H54 (cell line): ENCODE measurements around the gene TNF.
A peak's percentile ranks its signal among the peaks of the same experiment; 100 is the strongest.

Source experiments
- DNase-seq: peaks from one replicate; pipeline ENCODE4 v3.0.0; 2011; ENCODE audit warnings: low spot score, mixed read lengths; ENCODE audit not compliant: insufficient read length
- FAIRE-seq: peaks from 3 replicates; lab custom pipeline; 2011; peaks lifted over from hg19 to GRCh38; lab: Jason Lieb, UNC
- POLR2A ChIP-seq: IDR thresholded peaks from 2 replicates; pipeline ENCODE4 v1.6.1; 2011; ENCODE audit warnings: low read depth, mild to moderate bottlenecking, low read length

Gene TNF

DNA sequence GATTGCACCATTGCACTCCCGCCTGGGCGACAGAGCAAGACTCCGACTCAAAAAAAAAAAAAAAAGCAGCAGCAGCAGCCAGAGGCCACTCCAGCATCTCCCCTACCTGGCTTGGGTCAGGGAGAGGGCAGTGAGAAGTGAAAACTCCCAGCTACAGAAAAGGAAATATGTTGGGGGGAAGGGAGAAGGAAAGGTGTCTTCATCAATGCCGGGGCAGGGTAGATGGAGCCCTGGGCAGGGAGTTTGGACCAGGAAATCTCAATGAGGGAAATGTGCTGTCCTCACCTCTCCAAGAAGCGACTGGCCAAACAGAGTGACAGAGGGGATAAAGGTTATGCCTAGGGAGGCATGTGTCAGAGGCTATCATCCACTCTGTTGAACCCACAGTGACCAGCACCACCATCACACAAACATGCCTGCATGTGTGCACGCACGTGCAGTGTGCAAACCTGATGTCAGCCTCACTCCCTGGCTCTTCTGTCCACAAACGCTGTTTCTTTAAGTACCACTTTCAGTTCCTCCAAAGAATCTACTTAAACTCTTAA, 38.8 kb downstream of the TNF start:
- FAIRE-seq: no peak
- no peak for DNase-seq
- TF ChIP-seq POLR2A: no peak

DNA sequence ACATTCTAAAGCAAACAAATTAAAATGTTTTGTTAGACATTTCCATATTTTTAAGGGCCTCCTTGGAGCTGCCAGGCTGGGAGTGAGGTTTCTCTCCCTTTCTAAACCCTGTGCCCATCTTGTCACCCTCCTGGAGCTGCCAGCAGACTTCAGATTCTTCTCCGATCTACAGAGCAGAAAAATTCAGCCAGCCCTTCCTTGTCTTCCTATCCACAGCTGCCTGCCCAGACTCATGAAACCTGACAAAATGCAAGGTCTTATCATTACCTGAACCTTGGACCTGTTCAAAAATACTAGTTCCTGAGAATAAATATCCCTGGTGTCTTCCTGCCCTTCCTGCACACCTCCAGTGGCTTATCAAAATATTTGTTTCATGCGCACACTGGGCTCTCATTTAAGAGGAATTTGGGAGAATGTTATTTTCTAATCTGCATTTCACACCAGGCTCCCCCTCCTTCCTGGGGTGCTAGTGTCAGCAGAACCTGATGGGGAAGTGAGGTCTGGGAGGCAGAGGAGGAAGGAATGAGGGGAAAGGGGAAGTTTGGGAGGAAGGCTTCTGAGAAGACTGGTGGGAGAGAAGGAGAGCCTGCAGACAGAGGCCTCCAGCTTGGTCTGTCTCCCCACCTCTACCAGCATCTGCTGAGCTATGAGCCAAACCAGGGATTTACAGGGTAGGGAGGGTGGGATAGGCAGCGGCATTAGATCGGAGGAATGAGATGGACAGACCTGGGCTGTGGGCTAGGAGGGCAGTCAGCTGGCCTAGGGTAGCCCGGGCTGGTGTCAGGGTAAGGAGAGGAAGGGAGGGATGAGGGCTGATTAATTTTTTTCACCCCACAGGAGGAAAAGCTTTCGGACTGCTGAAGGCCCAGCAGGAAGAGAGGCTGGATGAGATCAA, 39.6 kb downstream of the TNF start, which contains the start of gene AIF1:
AIF1 (plus strand) TSS at position 551 of the 895 bp plus-strand sequence; CDS start at position 647, 96 bp downstream.
- TF ChIP-seq POLR2A: no peak
- DNase-seq (no peak), FAIRE-seq (no peak)

DNA sequence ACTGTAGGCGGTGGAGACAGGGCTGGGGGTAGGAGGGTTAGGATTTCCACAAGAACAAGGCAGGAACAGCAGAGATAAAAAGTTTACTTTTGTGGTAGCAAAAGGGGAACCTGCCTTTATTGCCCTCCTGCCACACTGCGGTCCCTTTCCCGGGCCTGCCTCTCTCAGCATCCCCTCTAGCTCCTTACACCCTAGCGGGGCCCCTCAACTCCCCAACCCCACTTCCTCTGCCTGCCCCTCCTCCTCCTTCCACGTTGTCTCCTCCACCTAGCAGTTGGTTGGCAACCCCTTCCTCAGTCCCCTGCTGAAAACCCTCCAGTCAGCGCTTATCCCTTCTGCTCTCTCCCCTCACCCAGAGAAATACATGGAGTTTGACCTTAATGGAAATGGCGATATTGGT, 40.4 kb downstream of the TNF start:
- no peak for FAIRE-seq
- TF ChIP-seq POLR2A: no peak
- DNase-seq: no peak

DNA sequence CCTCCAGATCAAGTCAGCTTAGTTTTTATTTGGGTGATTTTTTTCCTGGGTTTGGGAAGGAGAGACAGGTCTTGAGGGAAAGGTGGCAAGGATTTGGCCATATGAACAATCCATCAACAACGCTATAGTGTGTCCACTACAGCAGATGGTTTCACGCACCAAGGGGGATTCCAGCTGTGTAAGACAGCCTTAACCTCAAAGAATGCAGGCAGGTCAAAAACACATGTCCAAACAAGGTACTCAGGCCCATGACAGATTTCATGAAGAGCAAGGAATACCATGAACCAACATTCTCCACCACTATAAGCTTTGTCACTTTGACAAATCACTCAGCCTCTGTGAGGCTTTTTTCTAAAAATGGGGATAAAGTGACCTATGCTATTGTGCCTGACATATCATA, 41.6 kb downstream of the TNF start:
- FAIRE-seq (no peak), DNase-seq (no peak)
- TF ChIP-seq POLR2A: no peak

DNA sequence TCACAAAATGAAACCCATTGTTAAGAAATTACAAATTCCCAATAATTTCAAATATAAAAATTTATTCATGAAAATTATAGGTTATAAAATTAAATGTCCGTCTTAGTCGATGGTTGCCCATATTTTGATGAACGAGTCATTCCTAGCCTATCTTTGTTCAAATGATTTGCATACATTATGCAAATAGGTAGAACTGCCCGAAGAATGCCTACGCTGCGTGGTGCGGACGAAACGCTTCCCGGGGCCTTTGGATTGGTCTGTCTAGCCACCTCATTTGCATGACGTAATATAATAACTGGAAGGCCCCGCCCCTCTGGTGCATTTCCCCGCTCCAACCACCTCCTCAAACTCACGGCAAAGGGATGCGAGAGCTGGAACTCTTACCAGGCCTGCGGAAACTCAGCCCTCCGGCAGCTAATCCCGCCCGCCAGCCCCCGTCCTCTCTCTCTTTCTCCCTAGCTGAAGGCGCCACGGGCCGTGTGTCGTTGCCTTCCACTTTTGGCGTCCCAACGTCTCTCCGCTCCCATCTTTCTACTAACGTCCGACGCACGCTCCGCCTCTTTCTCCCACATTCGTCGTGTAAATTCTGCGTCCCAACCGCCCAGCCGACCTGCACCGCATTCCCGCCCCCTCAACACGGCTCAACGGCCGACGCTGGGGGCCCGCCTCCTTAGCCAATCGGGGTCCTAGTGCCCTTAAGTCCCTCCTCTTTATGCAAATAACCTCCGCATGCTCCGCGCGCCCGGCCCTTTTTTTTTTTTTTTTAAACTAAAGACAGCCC, 44.6 kb downstream of the TNF start:
- peak; percentile 84 for TF ChIP-seq POLR2A
- peak; percentile 62 for FAIRE-seq
- DNase-seq: peak; percentile 93

DNA sequence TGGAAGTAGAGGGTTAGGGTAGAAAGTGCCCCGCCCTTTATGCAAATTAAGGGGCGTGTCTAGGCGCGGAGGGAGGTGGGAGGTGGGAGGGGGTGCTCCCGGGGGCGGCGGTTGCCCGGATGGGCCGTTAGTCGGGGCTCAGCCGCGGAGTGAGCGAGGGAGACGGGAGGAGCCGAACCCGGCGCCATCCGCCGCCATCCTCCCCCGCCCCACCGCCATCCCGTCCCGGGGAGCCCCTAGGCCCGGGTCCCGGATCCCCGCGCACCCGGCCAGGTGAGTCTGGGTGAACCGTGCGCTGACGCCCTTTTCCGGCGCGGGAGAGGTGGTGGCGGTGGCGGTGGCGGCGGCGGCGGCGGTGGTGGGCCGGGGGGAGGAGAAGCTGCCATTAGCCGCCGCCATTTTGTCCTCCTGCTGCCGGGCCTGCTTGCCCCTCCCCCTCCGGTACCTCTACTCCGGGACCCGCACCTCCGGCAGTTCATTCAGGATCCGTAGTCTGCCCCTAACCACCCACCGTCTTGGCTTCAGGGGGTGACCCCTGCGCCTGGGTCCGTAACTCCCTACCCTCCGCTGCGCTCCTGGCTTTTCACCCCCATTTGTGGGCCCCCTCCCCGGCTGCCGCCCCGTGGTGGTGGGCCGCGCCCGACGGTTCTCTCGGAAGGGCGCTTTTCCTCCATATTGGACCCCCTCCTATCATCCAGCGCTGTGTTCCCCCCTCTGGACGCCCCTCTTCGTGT, 45.4 kb downstream of the TNF start, which contains the start of gene PRRC2A:
PRRC2A (plus strand) TSS at position 130 of the 734 bp plus-strand sequence. CDS start 2,075 bp downstream, outside the sequence.
- no peak for FAIRE-seq
- DNase-seq: peak; percentile 81
- peak; percentile 70 for TF ChIP-seq POLR2A

DNA sequence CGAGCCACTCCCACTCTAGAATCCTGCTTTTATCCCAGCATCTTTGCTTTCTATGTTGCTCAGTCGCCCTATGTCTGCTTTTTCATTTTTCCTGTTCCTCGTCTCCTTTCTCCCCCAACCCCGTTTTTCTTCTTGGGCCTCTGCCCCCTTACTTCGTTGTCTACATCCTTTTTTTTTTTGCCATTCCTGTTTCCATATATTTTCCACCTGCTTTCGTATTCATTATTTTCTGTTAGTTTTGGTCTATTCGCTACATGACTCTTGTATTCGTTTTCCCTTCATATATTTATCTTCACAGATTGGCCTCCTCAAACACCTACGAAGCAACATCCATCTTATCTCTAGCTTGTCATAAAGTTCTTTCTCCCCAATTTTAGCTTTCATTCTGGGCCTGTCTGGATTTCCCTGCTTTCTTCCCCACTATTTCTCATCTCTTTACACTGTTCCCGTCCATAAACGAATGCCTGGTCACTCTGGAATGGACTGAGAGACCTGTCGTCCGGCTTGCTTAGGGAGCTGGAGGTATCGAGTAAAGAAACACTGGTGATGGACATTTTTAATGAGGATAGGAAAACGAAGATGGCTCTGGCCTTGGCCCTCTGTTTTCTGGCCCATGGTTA, 46.1 kb downstream of the TNF start:
- no peak for FAIRE-seq
- no peak for TF ChIP-seq POLR2A
- no peak for DNase-seq

DNA sequence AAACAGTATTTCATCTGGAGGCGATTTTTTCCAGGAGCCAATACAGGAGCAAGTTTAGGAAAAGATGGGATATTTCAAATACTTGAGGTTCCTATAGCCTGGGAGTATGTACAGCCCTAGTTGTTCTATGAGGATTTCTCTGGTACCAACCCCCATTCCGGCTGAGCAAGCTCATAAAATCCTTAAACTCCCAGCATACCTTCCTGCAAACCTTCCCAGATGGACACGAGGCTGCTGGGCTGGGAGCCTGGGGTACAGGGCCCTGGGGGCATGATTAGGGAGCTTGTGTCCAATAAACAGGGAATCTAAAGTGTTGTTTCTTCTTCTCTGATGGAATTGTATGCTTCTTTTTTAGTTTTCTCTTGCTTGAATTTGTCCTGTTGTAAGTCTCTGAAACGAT, 46.6 kb downstream of the TNF start:
- DNase-seq (no peak), FAIRE-seq (no peak)
- no peak for TF ChIP-seq POLR2A

DNA sequence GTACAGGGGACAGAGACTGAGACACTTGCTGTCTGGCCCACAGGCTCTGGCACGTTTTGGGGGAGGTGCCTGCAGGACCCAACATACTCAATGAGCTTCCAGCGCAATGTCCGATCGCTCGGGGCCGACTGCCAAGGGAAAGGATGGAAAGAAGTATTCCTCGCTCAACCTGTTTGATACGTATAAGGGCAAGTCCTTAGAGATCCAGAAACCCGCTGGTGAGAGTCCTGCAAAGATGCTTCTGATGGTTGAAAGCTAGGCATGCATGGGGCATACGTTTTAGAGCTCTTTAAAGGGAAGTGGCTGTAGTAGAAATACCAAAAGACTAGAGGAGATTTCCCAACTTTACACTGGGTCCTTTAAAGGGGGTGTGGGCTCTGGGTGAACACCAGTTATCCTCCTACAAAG, 47.3 kb downstream of the TNF start:
- FAIRE-seq: no peak
- TF ChIP-seq POLR2A: no peak

DNA sequence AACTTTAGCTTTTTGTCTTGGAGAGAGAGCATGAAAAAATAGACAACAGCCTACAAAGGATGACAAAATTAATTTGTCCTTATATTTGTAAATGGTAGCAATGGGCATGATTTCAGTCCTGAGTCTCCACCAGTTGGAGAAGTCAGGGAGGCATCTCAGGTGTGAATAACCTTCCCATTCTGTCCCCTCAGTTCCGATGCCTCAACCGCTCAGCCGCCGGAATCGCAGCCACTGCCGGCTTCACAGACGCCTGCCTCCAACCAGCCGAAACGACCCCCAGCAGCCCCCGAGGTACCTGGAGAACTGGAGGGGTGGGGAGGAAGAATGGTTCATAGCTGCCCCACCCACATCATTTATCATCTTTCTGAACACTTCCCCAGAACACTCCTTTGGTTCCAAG, 48.7 kb downstream of the TNF start:
- no peak for DNase-seq
- no peak for FAIRE-seq
- TF ChIP-seq POLR2A: no peak

More for the DNA sequence above, 47.3 kb downstream of the TNF start:
- DNase-seq: no peak

DNA sequence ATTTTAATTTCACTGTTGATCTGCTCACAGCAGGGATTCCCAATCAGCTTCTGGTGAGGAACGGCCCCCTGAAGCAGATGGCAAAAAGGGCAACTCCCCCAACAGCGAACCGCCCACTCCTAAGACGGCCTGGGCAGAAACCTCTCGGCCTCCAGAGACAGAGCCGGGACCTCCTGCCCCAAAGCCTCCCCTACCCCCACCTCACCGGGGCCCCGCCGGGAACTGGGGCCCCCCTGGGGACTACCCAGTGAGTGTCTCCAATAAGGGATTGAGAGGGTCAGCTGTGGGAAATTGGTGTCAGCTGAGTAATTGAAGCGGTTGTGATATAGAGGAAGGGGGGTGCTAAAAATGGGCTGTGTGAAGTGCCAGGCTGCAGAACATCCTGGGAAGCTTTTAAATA, 51.6 kb downstream of the TNF start:
- no peak for TF ChIP-seq POLR2A
- FAIRE-seq: no peak
- DNase-seq: no peak

DNA sequence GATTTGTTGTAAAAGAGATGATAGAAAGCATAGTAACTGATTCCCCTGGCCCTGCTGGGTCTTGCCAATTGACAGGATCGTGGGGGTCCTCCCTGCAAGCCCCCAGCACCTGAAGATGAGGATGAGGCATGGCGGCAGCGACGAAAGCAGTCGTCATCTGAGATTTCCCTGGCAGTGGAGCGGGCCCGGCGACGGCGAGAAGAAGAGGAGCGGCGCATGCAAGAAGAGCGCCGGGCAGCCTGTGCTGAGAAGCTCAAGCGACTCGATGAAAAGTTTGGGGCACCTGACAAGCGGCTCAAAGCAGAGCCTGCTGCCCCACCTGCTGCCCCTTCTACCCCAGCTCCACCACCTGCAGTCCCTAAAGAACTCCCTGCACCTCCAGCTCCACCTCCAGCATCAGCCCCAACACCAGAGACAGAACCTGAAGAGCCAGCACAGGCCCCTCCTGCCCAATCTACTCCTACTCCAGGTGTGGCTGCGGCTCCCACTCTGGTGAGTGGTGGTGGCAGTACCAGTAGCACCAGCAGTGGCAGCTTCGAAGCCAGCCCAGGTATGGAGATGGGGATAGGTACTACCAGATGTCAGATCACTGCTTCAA, 52.4 kb downstream of the TNF start:
- TF ChIP-seq POLR2A: no peak
- FAIRE-seq (no peak), DNase-seq (no peak)
